Neutrophil (primary cell): ENCODE data around the gene DNAAF1.

ENCODE experiments used
- H3K27ac ChIP-seq: fragments of 200-600 bp; sonication (generic); 2 replicates; pipeline ENCODE4 v1.5.1; 2016; ENCODE audit warnings: mild to moderate bottlenecking, moderate library complexity
- H3K27me3 ChIP-seq: fragments of 200-600 bp; sonication (generic); 2 replicates; pipeline ENCODE4 v1.6.0; 2016; ENCODE audit warnings: mild to moderate bottlenecking
- H3K36me3 ChIP-seq: fragments of 200-600 bp; sonication (generic); 2 replicates; pipeline ENCODE4 v1.5.1; 2017
- H3K4me1 ChIP-seq, 2 experiments: fragments of 200-600 bp in 1 of 2; sonication (generic) in 1 of 2; 1 replicate in 1 of 2; 2 replicates in 1 of 2; pipeline versions ENCODE4 v1.5.1 to v1.6.1; 2013 to 2016; ENCODE audit warnings: low read depth in 1 of 2, low read length in 1 of 2, mild to moderate bottlenecking in 1 of 2, moderate library complexity in 1 of 2; ENCODE audit not compliant: control insufficient read depth in 1 of 2, insufficient read depth in 1 of 2
- H3K4me3 ChIP-seq, 2 experiments: fragments of 200-600 bp in 1 of 2; sonication (generic) in 1 of 2; 1 replicate in 1 of 2; 2 replicates in 1 of 2; pipeline ENCODE4 v1.5.1; 2013 to 2016; ENCODE audit warnings: low read depth in 1 of 2, low read length in 1 of 2, mild to moderate bottlenecking in 1 of 2, moderate library complexity in 1 of 2
- H3K9me3 ChIP-seq: fragments of 200-600 bp; sonication (generic); 2 replicates; pipeline ENCODE4 v1.5.1; 2016
- CTCF ChIP-seq: fragments of 200-600 bp; sonication (generic); IDR thresholded peaks from 2 replicates; pipeline ENCODE4 v1.5.1; 2016; ENCODE audit warnings: antibody characterized with exemption

Gene DNAAF1

GRCh38 chr16:84156342-84156784 lies 11.3 kb downstream of the DNAAF1 start:
- no peak for TF ChIP-seq CTCF
- no peak overlapping the region for H3K4me3 ChIP-seq
- no peaks in the 10 kb centered on the region for H3K4me1 ChIP-seq
- no peaks in the 10 kb centered on the region for H3K9me3 ChIP-seq
- H3K27me3 ChIP-seq, result peaks cover 65% of the 10 kb centered on the region
- no peak overlapping the region for H3K27ac ChIP-seq
- H3K36me3 ChIP-seq, result no peaks in the 10 kb centered on the region

GRCh38 chr16:84159007-84159406 lies 13.9 kb downstream of the DNAAF1 start:
- no peak for TF ChIP-seq CTCF
- H3K36me3 ChIP-seq, result no peaks in the 10 kb centered on the region
- H3K4me1 ChIP-seq, result no peaks in the 10 kb centered on the region
- no peak overlapping the region for H3K4me3 ChIP-seq
- peaks cover 77% of the 10 kb centered on the region for H3K27me3 ChIP-seq
- no peaks in the 10 kb centered on the region for H3K9me3 ChIP-seq
- no peak overlapping the region for H3K27ac ChIP-seq

- H3K36me3 ChIP-seq, result no peaks in the 10 kb centered on the region
- H3K27ac ChIP-seq, result no peak overlapping the region
- no peak overlapping the region for H3K4me3 ChIP-seq
- peaks cover 84% of the 10 kb centered on the region for H3K27me3 ChIP-seq
- H3K4me1 ChIP-seq, result no peaks in the 10 kb centered on the region
- no peak for TF ChIP-seq CTCF
- no peaks in the 10 kb centered on the region for H3K9me3 ChIP-seq
Observed at GRCh38 chr16:84159800-84160199, 14.7 kb downstream of the DNAAF1 start.

GRCh38 chr16:84161037-84161436 lies 15.9 kb downstream of the DNAAF1 start:
- no peak for TF ChIP-seq CTCF
- no peak overlapping the region for H3K27ac ChIP-seq

GRCh38 chr16:84161801-84162200 lies 16.7 kb downstream of the DNAAF1 start:
- TF ChIP-seq CTCF, result no peak
- H3K27me3 ChIP-seq, result peaks cover 84% of the 10 kb centered on the region

More at GRCh38 chr16:84161037-84161436, 15.9 kb downstream of the DNAAF1 start:
- H3K4me1 ChIP-seq, result no peaks in the 10 kb centered on the region
- no peak overlapping the region for H3K4me3 ChIP-seq
- H3K9me3 ChIP-seq, result no peaks in the 10 kb centered on the region
- H3K27me3 ChIP-seq, result peaks cover 84% of the 10 kb centered on the region
- H3K36me3 ChIP-seq, result no peaks in the 10 kb centered on the region

GRCh38 chr16:84165746-84166145 lies 20.6 kb downstream of the DNAAF1 start:
- no peak for TF ChIP-seq CTCF
- Histone ChIP-seq H3K36me3 (no peaks in the 10 kb centered on the region), H3K27ac (no peak overlapping the region), H3K9me3 (no peaks in the 10 kb centered on the region), H3K27me3 (peaks cover 59% of the 10 kb centered on the region), H3K4me3 (no peak overlapping the region), H3K4me1 (no peaks in the 10 kb centered on the region)

More at GRCh38 chr16:84161801-84162200, 16.7 kb downstream of the DNAAF1 start:
- H3K4me3 ChIP-seq, result no peak overlapping the region
- H3K36me3 ChIP-seq, result no peaks in the 10 kb centered on the region
- H3K4me1 ChIP-seq, result no peaks in the 10 kb centered on the region
- H3K27ac ChIP-seq, result no peak overlapping the region
- no peaks in the 10 kb centered on the region for H3K9me3 ChIP-seq
